H4 (cell line): ENCODE measurements around the gene MAMDC2. TPM values are rescaled to one million over a fixed set of nuclear protein-coding genes. Genes with fewer than 3 reads are reported as not detected.
"Not testable (repeated sequence)": the region's sequence is repeated elsewhere in the genome, so short reads cannot be mapped to it uniquely, and the experiment has no call there.

ENCODE experiments used
- DNase-seq: peaks from one replicate; pipeline ENCODE4 v3.0.0-alpha.2; 2015; ENCODE audit warnings: low spot score
- total RNA-seq: library from RNA; depleted of rRNA; stranded (reverse); fragments of >200 nt; shearing (Covaris generic); gene quantifications from 2 replicates; pipeline ENCODE4 v1.2.3, GENCODE V29; 2014

MAMDC2 gene
- total RNA-seq, 1 experiment from 2014 or later = not detected

DNA sequence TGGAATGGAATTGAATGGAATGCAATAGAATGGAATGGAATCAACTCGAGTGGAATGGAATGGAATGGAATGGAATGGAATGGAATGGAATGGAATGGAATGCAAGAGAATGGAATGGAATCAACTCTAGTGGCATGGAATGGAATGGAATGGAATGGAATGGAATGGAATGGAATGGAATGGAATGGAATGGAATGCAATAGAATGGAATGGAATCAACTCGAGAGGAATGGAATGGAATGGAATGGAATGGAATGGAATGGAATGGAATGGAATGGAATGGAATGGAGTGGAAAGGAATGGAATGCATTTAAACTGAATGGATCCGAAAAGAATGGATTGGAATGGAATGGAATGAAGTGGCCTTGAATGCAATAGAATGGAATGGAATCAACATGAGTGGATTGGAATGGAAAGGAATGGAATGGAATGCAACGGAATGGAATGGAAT is 5.5 kb upstream of the MAMDC2 start:
- not testable (repeated sequence) for DNase-seq

DNA sequence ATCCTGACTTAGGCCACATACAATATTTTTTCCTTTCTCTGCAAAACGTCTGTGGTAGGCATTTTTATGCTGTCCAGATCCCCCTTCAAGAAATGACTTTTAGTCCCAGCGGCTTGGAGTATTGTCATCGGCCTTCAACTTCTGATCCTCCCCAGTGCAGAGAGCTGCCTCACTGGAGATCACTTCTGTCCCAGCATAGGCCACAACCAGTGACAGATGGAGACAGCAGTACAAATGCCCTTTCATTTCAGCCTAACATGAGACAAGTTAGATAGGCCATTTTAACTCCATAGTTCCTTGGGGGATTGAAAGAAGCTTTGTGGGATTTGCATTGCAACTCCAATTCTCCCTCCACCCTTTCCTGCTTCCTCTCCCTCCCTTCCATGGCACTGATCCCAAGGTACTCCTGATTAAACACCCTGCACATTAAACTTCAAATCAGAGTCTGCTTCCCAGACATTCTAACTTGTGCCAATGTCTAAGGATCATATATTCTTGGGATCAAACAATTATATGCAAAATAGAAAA is 3.2 kb upstream of the MAMDC2 start:
- no peak for DNase-seq

DNA sequence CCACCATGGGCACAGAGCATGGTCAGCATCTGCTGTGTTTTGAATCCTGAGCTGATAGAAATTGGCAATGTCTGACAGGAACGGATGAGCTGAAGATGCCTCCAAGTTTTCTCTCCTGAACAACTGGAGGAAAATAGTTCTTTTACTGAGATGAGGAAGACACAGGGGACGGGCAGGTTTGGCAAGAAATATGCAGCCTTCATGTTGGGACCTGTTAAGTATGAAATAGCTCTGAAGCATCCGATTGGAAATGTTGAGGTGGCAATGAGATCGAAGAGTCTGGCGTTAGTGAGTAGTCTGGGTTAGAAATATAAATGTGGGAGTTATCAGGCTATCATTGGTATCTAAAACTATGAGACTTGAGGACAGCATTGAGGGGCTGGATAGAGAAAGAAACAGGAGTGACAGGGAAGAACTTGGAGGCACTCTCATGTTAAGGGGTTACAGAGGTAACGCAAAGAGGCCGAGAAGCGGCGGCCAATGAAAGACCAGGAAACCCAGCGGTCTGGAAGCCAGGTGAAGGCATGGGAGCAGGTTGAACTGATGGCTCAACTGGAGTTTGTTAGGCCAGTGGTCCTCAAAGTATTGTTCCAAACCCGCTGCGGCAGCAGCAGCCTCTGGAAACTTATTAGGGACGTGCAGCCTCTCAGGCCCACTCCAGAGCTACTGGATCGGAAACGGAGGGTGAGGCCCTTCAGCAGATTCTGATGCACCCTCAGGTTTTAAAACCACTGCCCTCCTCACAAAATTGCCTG is 1.0 kb upstream of the MAMDC2 start:
- no peak for DNase-seq

DNA sequence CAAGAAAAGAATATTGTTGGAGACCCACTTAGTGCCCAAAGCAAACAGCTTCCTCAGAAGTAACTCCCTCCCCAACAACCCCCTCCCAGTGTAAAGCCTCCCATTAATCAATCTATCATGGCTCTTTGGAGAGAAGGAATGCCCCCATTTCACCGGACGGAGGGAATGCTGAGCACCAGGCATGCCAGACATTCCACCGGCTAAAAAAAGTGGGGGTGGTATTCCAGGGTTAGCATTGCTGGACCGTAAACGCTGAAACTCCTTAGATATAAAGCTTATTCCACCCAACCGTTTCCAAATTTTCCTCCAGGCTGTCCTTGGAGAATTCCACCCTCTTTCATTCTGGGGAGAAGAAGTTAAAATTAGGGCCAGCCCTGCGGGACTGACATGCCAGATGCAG is 363 bp upstream of the MAMDC2 start:
- no peak for DNase-seq

DNA sequence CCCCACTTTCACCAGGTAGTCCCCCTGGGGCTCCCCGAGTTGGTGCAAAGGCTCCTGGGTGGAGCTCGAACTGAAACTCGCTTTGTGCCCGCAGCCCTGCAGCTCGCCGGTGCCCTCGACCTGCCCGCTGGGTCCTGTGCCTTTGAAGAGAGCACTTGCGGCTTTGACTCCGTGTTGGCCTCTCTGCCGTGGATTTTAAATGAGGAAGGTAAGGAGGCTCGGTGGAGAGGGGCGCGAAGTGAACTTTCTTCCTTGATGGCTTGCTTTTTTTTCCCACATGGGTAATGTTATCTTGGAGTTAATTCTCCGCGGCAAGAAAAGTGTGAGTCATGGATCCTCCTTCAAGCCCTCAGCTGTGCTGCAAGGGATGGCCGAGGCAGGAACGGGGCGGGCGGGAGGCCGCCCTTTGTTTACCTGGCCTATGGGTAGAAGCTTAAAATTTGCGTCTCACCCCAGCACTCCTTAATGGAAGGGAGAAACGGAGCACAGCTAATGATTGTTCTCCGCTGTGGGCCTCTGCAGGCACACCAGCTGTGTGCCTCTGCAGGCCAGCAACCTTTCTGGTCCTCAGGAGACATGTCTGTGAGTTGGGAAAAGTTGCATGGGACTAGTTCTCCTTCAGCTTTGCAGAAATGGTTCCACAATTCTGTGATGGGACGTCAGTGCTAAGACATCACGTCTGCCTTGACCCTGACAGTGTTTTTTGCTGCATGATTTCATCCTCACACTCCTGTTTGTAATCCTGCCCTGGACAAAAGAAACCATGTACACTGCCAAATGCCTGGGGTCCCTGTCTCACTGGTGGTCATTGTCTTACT is 1.1 kb downstream of the MAMDC2 start:
- peak; percentile 19 for DNase-seq

DNA sequence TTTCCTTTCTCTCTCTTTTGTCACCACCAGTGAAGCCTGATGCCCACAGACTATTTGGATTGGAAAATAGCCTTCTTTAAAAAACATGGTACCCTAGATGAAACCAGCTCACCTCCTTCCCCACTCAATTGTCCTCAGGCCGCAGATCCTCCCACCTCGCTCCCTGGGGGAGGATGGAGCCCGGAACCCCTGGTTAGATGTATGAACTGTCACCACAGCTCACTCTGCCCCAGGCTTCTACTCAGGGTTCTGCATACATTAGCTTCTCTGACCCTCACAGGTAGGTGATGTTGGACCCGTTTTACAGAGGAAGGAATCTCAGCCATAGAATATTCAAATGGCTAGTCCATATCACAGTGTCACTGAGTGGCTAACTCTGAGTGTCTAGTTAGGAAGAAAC is 1.8 kb downstream of the MAMDC2 start:
- DNase-seq = no peak

DNA sequence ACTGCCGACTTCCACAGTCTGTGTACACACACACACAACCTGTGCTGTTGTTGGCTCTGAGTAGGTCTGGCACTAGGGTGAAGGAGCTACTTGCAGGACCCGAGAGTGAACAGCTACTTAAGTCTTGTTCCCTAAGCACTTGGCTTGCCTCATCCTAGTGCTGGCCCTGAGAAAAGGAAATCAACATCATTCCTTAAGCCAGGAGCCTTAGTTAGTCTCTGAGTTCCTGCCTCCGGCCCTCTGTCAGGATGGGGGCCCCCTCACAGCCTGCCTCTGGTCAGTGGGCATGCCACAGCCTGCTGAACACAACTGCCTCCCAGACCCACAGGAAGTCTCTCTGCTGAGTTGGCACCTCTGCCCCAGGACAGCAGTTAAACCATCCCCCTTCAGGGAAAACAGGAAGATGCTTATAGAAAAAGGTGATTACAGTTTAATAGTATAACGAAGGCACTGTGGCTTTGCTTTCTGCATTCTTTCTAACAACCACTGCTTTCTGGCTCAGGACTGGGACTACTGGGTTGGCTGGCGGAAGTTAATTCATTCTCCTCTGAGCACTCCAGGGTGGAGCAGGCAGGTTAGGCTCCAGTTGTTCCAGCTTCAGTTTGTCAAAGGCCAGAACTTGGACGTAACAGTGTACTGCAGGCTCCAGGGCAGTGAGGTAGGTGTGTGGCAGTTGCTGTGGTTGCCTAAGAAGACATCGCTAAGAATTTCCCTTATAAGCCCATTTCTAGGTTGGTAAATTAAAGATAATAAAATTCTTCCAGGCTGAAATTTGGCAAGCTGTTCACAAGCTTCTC is 2.8 kb downstream of the MAMDC2 start:
- DNase-seq = peak; percentile 39

DNA sequence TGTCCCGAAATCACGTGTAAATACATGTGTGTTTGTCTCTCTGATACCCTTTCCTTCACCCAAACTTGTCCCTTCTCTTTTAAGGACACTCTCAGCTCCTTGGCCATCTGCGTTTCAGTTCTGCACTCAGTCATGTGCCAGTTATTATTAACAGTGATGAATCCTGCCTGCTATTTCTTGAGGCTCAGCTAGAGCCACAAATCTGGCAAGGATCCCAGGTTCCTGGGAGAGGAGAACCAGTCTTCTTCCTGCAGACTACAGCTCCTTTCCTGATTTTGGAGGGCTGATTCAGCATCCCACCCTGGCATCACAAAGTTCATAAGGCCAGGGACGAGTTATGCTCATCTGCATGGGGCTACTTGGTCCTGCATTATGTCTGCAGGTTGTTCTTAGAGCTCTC is 5.6 kb downstream of the MAMDC2 start:
- DNase-seq = peak; percentile 63

DNA sequence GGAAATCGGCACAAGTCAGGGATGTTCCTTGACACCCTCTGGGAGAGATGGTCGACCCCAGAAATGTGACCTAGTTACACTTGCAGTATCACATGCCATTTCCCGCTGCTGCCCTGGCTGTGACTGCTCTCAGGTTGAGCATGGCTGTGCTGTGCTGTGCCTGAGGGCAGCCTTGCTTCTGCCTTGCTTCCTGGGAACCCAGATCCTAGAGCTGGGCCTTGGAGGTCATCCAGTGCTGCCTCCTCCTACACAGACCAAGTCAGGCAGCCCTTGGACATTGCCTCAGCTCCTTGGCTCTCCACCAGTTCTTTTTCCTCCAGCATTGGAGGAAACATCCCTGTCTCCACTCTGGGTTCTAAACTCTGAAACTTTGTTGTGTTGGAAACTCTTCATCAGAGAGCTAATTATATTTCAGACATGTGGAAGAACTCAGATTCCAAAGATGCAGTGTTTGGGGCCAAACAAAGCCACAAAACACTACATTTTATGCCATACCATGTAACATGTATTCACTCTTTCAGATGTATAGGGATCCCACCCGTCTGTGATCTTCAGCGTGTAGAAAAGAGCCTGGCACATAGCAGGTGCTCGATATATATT is 6.1 kb downstream of the MAMDC2 start:
- DNase-seq = peak; percentile 11

DNA sequence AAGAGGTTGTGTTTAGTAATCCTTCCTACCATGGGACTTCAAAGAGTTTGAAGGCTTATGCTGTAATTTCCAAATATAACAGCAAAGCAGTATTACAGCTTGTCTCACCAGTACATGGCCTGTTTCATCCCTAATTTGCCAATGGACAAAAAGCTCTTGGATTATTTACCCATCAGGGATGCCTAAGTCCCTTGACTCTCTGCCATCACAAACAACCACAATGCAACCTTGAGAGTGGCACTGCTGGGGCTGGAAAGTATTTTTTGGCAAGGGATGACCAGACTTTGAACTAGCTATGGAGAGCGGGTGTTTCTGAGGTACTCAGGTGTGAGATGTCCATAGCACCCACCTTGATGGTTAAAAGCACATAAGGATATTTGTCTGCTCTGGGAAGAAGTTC is 9.1 kb downstream of the MAMDC2 start:
- no peak for DNase-seq

DNA sequence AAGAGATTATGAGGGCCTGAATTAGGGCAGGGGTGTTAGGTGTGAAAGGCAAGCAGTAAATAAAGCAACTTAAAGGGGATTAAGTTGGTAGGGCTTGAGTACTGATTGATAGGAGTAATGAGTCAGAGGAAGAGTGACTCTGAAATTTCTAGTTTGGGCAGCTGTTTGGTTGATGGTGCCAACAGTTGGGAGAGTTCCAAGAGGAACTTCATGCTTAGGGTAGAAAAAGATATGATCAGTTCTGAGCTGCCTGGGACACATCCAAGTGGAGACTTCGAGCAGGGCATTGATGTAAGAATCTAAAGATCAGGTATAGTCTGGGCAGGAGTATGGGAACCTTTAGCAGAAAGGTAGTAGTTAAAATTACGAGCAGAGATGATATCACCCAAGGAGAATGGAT is 10.2 kb downstream of the MAMDC2 start:
- peak; percentile 14 for DNase-seq

DNA sequence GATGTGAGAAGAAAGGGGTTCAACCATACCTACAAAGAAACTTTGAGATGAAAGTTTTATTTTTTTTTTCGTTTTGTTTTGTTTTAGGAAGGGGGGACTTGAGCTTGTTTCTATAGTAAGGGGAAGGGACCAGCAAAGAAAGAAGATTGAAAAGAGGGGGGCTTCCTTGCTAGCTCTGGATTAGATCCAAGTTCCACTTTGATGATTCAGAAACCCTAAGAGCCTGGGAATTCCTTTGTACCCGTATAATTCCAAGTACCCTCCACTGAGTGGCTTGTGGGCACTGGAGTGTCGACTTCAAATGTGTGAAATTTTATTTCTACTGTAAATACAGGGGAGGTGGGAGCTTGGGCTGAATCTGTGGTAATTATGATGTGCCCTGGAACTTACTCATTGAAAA is 10.9 kb downstream of the MAMDC2 start:
- DNase-seq = no peak

DNA sequence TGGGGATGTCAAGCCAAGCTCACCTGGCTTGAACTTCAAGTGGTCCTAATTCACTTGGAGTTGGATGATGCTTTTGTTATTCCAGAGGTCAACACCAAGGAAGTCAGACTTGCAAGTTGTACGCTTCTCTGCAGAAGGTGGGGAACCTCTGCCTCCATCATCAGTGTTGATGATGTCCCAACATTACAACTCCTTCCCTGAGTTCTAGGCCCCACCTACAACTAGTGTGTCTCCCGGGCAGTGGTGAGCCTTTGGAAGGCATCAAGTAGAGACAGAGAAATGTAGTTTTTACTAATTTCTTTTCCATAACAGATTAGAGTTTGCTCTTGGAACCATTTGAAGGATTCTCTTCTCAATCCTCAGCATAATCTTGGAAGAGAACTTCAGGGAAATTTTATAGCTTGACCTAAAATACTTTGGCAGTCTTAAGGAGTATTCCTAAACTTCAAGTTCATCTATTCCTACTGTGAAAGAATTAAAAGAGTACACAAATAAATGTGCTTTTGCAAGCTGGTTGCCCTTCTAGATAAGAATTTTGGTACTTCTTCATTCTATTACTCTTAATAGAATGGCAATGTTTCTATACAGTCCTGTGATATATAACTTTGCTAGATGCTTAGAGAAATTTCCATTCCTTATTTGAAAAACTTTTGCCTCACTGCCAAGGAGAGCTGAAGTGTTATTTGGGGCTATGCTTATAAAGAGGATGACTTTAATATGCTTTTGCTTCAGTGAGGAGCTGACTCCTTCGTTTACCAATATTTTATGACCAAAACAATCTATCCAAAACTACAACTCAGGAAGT is 12.0 kb downstream of the MAMDC2 start:
- DNase-seq = no peak

DNA sequence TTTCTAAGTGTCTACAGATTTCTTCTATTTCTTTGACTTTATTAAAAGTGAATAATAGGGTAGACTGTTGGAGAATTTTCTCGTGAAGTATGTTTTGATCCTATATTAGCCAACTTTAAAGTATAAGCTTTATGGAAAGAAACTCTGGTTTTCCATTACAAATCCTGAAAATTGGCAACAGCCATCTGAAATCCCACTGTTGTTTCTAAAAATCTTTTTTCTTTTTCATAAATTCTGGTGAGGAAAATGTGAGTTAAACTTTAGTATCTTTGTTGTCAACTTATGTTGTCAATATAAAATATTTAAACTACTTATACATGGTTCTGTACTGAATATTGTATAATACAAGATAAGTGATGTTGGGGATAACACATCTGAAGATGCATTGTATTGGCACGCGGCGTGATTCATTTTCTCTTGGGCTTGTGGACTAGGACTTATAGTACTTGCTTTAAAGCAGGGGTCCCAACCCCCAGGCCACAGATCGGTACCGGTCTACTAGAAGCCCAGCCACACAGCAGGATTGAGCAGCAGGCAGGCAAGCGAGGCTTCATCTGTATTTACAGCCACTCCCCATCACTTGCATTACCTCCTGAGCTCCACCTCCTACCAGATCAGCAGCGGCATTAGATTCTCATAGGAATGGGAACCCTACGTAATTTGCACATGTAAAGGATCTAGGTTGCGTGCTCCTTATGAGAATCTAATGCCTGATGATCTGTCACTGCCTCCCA is 12.7 kb downstream of the MAMDC2 start:
- no peak for DNase-seq

DNA sequence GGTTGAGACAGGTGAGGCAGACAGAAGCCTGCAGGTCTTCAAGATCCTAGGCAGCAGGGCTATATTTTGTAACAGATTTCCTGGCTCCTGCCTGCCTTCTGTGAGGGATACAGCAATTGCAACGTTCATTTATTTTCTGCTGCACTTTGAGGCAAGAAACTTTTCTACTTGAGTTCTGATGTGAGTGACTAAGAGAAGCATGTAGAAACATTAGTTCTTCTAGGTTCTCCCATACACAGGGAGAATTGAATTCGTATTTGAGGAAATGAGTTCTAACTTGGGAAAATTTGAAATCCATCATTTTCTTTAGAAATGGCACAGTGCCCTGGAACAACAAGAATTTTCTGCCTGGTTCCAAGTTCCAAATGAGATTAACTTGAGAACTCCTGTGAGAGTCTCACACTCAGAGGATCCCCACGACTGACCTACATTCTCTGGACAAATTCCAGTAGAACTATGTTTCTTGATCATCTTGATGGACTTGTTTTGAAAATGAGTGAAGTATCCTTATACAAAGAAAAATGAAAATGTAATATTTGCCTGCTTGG is 15.0 kb downstream of the MAMDC2 start:
- no peak for DNase-seq

DNA sequence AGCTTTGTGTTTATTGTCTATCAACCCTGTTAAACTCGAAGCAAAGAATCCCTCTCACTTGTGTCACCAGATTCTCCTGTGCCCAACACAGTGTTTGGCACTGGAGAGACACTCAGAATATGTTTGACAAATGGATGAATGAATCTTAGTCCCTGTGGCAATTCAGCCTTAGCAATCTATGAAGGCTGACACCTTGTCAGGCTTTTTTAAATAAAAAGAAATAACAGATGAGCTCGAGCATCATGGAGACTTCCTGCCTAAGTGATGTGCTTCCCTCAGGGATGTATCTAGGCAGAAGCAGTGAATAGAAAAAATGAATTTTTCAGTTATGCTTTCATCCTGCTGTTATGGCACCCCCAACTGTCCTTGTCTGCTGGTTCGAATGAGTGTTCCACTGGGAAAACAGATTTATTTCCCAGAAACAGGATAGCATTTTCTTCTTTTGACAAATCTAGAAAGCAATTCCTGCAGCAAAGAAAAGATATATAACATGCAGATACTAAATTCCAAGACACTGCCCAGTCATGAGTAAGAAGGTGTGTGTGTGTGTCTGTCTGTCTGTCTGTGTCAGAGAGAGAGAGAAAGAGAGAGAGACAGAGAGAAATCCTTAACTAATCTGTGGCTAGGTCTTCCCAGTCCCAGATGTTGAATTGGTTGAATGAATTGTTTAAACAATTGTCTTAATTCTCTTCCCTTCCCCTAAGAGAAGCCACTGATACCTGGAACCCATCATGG is 16.7 kb downstream of the MAMDC2 start:
- DNase-seq = no peak

DNA sequence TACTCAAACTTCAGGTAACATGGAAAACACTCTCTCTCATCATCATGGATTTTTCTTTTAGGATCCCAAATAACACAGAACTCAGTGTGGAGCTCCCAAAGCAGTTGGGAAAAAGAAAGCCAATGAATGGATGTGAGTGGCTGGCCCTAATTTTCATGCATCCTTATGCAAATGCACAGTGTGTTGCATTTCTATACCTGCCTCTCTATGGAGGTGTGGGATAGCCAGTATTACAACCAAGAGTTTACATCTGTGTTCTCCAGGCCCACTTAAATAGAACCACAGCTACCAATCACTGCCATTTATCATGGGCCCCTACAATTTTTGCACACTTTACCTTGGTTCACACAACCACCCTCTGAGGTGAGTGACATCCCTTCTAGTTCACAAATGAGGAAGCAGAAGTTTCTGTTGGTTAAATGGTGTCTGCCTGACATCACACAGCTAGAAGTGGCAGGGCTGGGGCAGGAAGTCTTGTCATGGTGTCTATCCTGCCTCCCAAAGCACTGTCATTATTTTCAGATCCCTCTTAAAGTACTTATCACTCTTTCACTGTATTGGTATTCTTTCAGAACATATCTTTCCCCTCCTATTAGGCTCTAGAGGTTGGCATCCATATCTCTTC is 17.3 kb downstream of the MAMDC2 start:
- DNase-seq = no peak

DNA sequence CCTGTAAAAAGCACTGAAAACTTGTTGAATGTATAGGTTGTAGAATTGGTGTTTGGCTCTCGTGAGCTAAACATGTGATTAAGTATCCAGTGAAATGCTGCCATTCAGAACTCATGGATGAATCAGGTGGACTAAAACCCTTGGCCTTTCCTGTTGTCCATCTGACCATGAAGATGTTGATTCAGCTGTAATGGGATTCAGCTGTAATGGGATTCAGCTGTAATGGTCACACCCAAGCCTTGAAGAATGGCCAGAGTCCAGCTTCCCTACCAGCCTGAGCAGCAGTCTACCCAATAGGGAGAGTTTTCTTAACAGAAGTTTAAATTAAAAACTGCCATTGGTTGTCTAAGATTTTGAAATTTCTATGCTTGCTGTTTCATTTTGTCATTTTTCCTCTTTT is 18.1 kb downstream of the MAMDC2 start:
- no peak for DNase-seq

DNA sequence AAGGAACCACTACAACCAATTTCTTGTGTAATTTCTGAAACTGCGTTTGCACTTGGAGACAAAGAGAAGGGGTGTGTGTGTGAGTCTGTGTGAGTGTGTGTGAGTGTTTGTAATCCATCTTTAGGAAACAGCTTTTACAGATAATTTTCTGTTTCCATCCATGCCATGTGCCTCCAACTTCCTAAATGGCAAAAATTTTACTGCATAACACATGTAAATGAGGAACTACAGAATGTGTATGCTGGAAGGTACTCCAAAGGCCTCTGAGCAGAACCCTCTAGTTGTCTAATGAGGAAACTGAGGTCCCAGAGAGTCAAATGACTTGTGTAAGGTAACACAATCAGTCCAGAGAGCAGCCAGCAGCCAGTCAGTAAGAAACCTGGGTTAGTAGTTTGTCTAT is 20.8 kb downstream of the MAMDC2 start:
- no peak for DNase-seq
